ENCODE data around the gene TOMM6. TPM values are rescaled to one million over a fixed set of nuclear protein-coding genes. Genes with fewer than 3 reads are reported as not detected.

The TOMM6 gene
- polyA plus RNA-seq, result 100 to 1,000 TPM; 291 to 367 (median 304) TPM

GRCh38 chr6:41787219-41787917, at the start of gene TOMM6:
Gene TOMM6, plus strand, starts transcription at chr6:41787694. Its CDS starts 4 bp downstream, at chr6:41787698.
- Mint-ChIP-seq H3K4me1 (peaks cover 14 to 18% of the 10 kb centered on the region in 2 donors), H3K27me3 (ENCODE audit: low read depth in 3 of 3) (peaks cover 2 to 14% (median 9%) of the 10 kb centered on the region in 3 donors), H3K9me3 (no peaks in the 10 kb centered on the region), H3K36me3 (peaks cover 0 to 8% (median 6%) of the 10 kb centered on the region in 3 donors), H3K27ac (peak within 1 kb of the TSS; percentile 92 to 98 (median 96)), H3K4me3 (peak within 1 kb of the TSS; percentile 93 to 97 (median 96))
- DNase-seq, result peak; percentile 92 to 94 (median 93)

- H3K27ac Mint-ChIP-seq, result no peak overlapping the region
Observed at GRCh38 chr6:41739041-41739440, 48.5 kb upstream of the TOMM6 start.

GRCh38 chr6:41740366-41741162, 46.9 kb upstream of the TOMM6 start:
- H3K4me3 Mint-ChIP-seq, result no peak overlapping the region
- H3K9me3 Mint-ChIP-seq, result no peaks in the 10 kb centered on the region
- no peak for DNase-seq
- no peaks in the 10 kb centered on the region for H3K36me3 Mint-ChIP-seq
- peaks cover 0 to 3% of the 10 kb centered on the region in 2 donors for H3K4me1 Mint-ChIP-seq
- peaks cover 0 to 7% (median 4%) of the 10 kb centered on the region in 3 donors for H3K27me3 Mint-ChIP-seq (ENCODE audit: low read depth in 3 of 3)
- H3K27ac Mint-ChIP-seq, result no peak overlapping the region

More at GRCh38 chr6:41739041-41739440, 48.5 kb upstream of the TOMM6 start:
- no peaks in the 10 kb centered on the region for H3K36me3 Mint-ChIP-seq
- peaks cover 4 to 7% (median 4%) of the 10 kb centered on the region in 3 donors for H3K27me3 Mint-ChIP-seq (ENCODE audit: low read depth in 3 of 3)
- no peak for DNase-seq
- H3K4me3 Mint-ChIP-seq, result no peak overlapping the region
- H3K9me3 Mint-ChIP-seq, result no peaks in the 10 kb centered on the region
- peaks cover 0 to 4% of the 10 kb centered on the region in 2 donors for H3K4me1 Mint-ChIP-seq

GRCh38 chr6:41741625-41742490, 45.6 kb upstream of the TOMM6 start:
- Mint-ChIP-seq H3K36me3 (no peaks in the 10 kb centered on the region), H3K9me3 (no peaks in the 10 kb centered on the region), H3K27ac (no peak overlapping the region), H3K4me3 (no peak overlapping the region), H3K27me3 (ENCODE audit: low read depth in 3 of 3) (peaks cover 0 to 4% (median 4%) of the 10 kb centered on the region in 3 donors), H3K4me1 (no peaks in the 10 kb centered on the region)
- no peak for DNase-seq

GRCh38 chr6:41743406-41744235, 43.9 kb upstream of the TOMM6 start:
- no peak for DNase-seq
- Mint-ChIP-seq H3K36me3 (no peaks in the 10 kb centered on the region), H3K27ac (peak overlapping the region in 1 of 6 donors; percentile 29), H3K4me1 (no peaks in the 10 kb centered on the region), H3K9me3 (no peaks in the 10 kb centered on the region), H3K27me3 (ENCODE audit: low read depth in 3 of 3) (peaks cover 0 to 5% (median 4%) of the 10 kb centered on the region in 3 donors), H3K4me3 (no peak overlapping the region)

- Mint-ChIP-seq H3K4me3 (no peak overlapping the region), H3K27me3 (ENCODE audit: low read depth in 3 of 3) (peaks cover 0 to 5% (median 4%) of the 10 kb centered on the region in 3 donors), H3K27ac (no peak overlapping the region)
Observed at GRCh38 chr6:41744236-41744787, 43.2 kb upstream of the TOMM6 start.

GRCh38 chr6:41746107-41746506, 41.4 kb upstream of the TOMM6 start:
- no peaks in the 10 kb centered on the region for H3K4me1 Mint-ChIP-seq
- no peaks in the 10 kb centered on the region for H3K9me3 Mint-ChIP-seq
- H3K27me3 Mint-ChIP-seq (ENCODE audit: low read depth in 3 of 3), result peaks cover 1 to 5% (median 4%) of the 10 kb centered on the region in 3 donors
- peaks cover 0 to 7% (median 0%) of the 10 kb centered on the region in 3 donors for H3K36me3 Mint-ChIP-seq
- H3K27ac Mint-ChIP-seq, result no peak overlapping the region
- no peak for DNase-seq
- H3K4me3 Mint-ChIP-seq, result no peak overlapping the region

More at GRCh38 chr6:41744236-41744787, 43.2 kb upstream of the TOMM6 start:
- no peaks in the 10 kb centered on the region for H3K36me3 Mint-ChIP-seq
- H3K9me3 Mint-ChIP-seq, result no peaks in the 10 kb centered on the region
- no peaks in the 10 kb centered on the region for H3K4me1 Mint-ChIP-seq
- no peak for DNase-seq

GRCh38 chr6:41747256-41748101, 40.0 kb upstream of the TOMM6 start, which contains the start of gene PGC:
Gene PGC, minus strand, starts transcription at chr6:41747397. Its CDS starts 63 bp downstream, at chr6:41747334.
- Mint-ChIP-seq H3K27me3 (ENCODE audit: low read depth in 3 of 3) (peaks cover 2 to 5% (median 3%) of the 10 kb centered on the region in 3 donors), H3K36me3 (peaks cover 0 to 7% (median 0%) of the 10 kb centered on the region in 3 donors), H3K9me3 (no peaks in the 10 kb centered on the region), H3K4me1 (no peaks in the 10 kb centered on the region), H3K4me3 (no peak within 1 kb of the TSS), H3K27ac (no peak within 1 kb of the TSS)
- DNase-seq, result no peak

- no peak for DNase-seq
- Mint-ChIP-seq H3K9me3 (no peaks in the 10 kb centered on the region), H3K27me3 (ENCODE audit: low read depth in 3 of 3) (peaks cover 0 to 2% (median 2%) of the 10 kb centered on the region in 3 donors), H3K4me1 (no peaks in the 10 kb centered on the region), H3K27ac (no peak overlapping the region), H3K4me3 (no peak overlapping the region), H3K36me3 (peaks cover 0 to 7% (median 0%) of the 10 kb centered on the region in 3 donors)
Observed at GRCh38 chr6:41748102-41748477, 39.4 kb upstream of the TOMM6 start.

GRCh38 chr6:41748542-41748941, 39.0 kb upstream of the TOMM6 start:
- H3K27ac Mint-ChIP-seq, result no peak overlapping the region
- H3K4me1 Mint-ChIP-seq, result no peaks in the 10 kb centered on the region
- H3K36me3 Mint-ChIP-seq, result peaks cover 0 to 7% (median 0%) of the 10 kb centered on the region in 3 donors
- peaks cover 0 to 2% (median 2%) of the 10 kb centered on the region in 3 donors for H3K27me3 Mint-ChIP-seq (ENCODE audit: low read depth in 3 of 3)
- no peak for DNase-seq
- H3K9me3 Mint-ChIP-seq, result no peaks in the 10 kb centered on the region
- H3K4me3 Mint-ChIP-seq, result no peak overlapping the region

GRCh38 chr6:41750374-41750773, 37.1 kb upstream of the TOMM6 start:
- H3K36me3 Mint-ChIP-seq, result peaks cover 0 to 7% (median 0%) of the 10 kb centered on the region in 3 donors
- H3K27ac Mint-ChIP-seq, result no peak overlapping the region
- H3K4me1 Mint-ChIP-seq, result no peaks in the 10 kb centered on the region
- H3K27me3 Mint-ChIP-seq (ENCODE audit: low read depth in 3 of 3), result peaks cover 0 to 2% (median 2%) of the 10 kb centered on the region in 3 donors
- H3K9me3 Mint-ChIP-seq, result no peaks in the 10 kb centered on the region
- no peak overlapping the region for H3K4me3 Mint-ChIP-seq
- no peak for DNase-seq

- H3K27ac Mint-ChIP-seq, result no peak overlapping the region
- no peak for DNase-seq
- H3K4me3 Mint-ChIP-seq, result no peak overlapping the region
- H3K4me1 Mint-ChIP-seq, result no peaks in the 10 kb centered on the region
- H3K36me3 Mint-ChIP-seq, result no peaks in the 10 kb centered on the region
- H3K27me3 Mint-ChIP-seq (ENCODE audit: low read depth in 3 of 3), result peaks cover 2 to 4% (median 2%) of the 10 kb centered on the region in 3 donors
- no peaks in the 10 kb centered on the region for H3K9me3 Mint-ChIP-seq
Observed at GRCh38 chr6:41755895-41756294, 31.6 kb upstream of the TOMM6 start.

Measured in immature natural killer cell (primary cell).